Activated naive CD4-positive, alpha-beta T cell treated with anti-CD3 and anti-CD28 coated beads, Interleukin-2, amount 50 U/mL, for 24 hours (primary cell): Measurements from ENCODE around the gene CADPS.

Experiments
- H3K27ac Mint-ChIP-seq: one replicate; pipeline ENCODE4 v1.8.0; 2021; ENCODE audit warnings: mild to moderate bottlenecking, mixed read lengths
- H3K27me3 Mint-ChIP-seq: one replicate; pipeline ENCODE4 v1.8.0; 2021; ENCODE audit warnings: mixed read lengths
- H3K36me3 Mint-ChIP-seq: one replicate; pipeline ENCODE4 v1.8.0; 2021; ENCODE audit warnings: mixed read lengths
- H3K4me1 Mint-ChIP-seq: one replicate; pipeline ENCODE4 v1.8.0; 2021; ENCODE audit warnings: mixed read lengths
- H3K4me3 Mint-ChIP-seq: one replicate; pipeline ENCODE4 v1.8.0; 2021; ENCODE audit warnings: mild to moderate bottlenecking, mixed read lengths
- H3K9me3 Mint-ChIP-seq: one replicate; pipeline ENCODE4 v1.8.0; 2021; ENCODE audit warnings: mixed read lengths

The CADPS gene

GRCh38 chr3:62371720-62372591, 503.3 kb downstream of the CADPS start:
- Mint-ChIP-seq H3K4me1 (peaks cover 9% of the 10 kb centered on the region), H3K27me3 (peaks cover 61% of the 10 kb centered on the region), H3K9me3 (no peaks in the 10 kb centered on the region), H3K27ac (no peak overlapping the region), H3K4me3 (no peak overlapping the region), H3K36me3 (no peaks in the 10 kb centered on the region)

- Mint-ChIP-seq H3K27me3 (peaks cover 66% of the 10 kb centered on the region), H3K27ac (no peak overlapping the region), H3K36me3 (no peaks in the 10 kb centered on the region), H3K4me3 (no peak overlapping the region), H3K4me1 (peaks cover 9% of the 10 kb centered on the region), H3K9me3 (no peaks in the 10 kb centered on the region)
Measured at GRCh38 chr3:62370858-62371719, 504.1 kb downstream of the CADPS start.

GRCh38 chr3:62370112-62370857, 504.9 kb downstream of the CADPS start:
- Mint-ChIP-seq H3K4me1 (peaks cover 9% of the 10 kb centered on the region), H3K9me3 (no peaks in the 10 kb centered on the region), H3K27ac (no peak overlapping the region), H3K27me3 (peaks cover 65% of the 10 kb centered on the region), H3K4me3 (no peak overlapping the region), H3K36me3 (no peaks in the 10 kb centered on the region)

GRCh38 chr3:62369476-62369743, 505.8 kb downstream of the CADPS start:
- Mint-ChIP-seq H3K27ac (no peak overlapping the region), H3K4me3 (no peak overlapping the region), H3K9me3 (no peaks in the 10 kb centered on the region), H3K4me1 (peaks cover 8% of the 10 kb centered on the region), H3K36me3 (no peaks in the 10 kb centered on the region), H3K27me3 (peaks cover 60% of the 10 kb centered on the region)

- Mint-ChIP-seq H3K9me3 (no peaks in the 10 kb centered on the region), H3K27ac (no peak overlapping the region), H3K27me3 (peaks cover 57% of the 10 kb centered on the region), H3K4me1 (peaks cover 4% of the 10 kb centered on the region), H3K4me3 (no peak overlapping the region), H3K36me3 (no peaks in the 10 kb centered on the region)
Measured at GRCh38 chr3:62368705-62369475, 506.3 kb downstream of the CADPS start.

GRCh38 chr3:62368290-62368704, 506.9 kb downstream of the CADPS start:
- peaks cover 4% of the 10 kb centered on the region for H3K4me1 Mint-ChIP-seq
- no peaks in the 10 kb centered on the region for H3K36me3 Mint-ChIP-seq
- H3K4me3 Mint-ChIP-seq: no peak overlapping the region
- no peaks in the 10 kb centered on the region for H3K9me3 Mint-ChIP-seq
- no peak overlapping the region for H3K27ac Mint-ChIP-seq
- H3K27me3 Mint-ChIP-seq: peaks cover 56% of the 10 kb centered on the region

GRCh38 chr3:62367763-62368195, 507.4 kb downstream of the CADPS start:
- Mint-ChIP-seq H3K4me1 (peaks cover 4% of the 10 kb centered on the region), H3K9me3 (no peaks in the 10 kb centered on the region), H3K27me3 (peaks cover 54% of the 10 kb centered on the region), H3K27ac (no peak overlapping the region), H3K36me3 (no peaks in the 10 kb centered on the region), H3K4me3 (no peak overlapping the region)

- no peak overlapping the region for H3K27ac Mint-ChIP-seq
Measured at GRCh38 chr3:62366126-62366484, 509.1 kb downstream of the CADPS start.

GRCh38 chr3:62365391-62366125, 509.7 kb downstream of the CADPS start:
- no peak overlapping the region for H3K4me3 Mint-ChIP-seq
- H3K9me3 Mint-ChIP-seq: no peaks in the 10 kb centered on the region
- no peak overlapping the region for H3K27ac Mint-ChIP-seq
- H3K36me3 Mint-ChIP-seq: no peaks in the 10 kb centered on the region
- H3K27me3 Mint-ChIP-seq: peaks cover 48% of the 10 kb centered on the region
- H3K4me1 Mint-ChIP-seq: no peaks in the 10 kb centered on the region

More at GRCh38 chr3:62366126-62366484, 509.1 kb downstream of the CADPS start:
- Mint-ChIP-seq H3K9me3 (no peaks in the 10 kb centered on the region), H3K4me3 (no peak overlapping the region), H3K27me3 (peaks cover 53% of the 10 kb centered on the region), H3K4me1 (peaks cover 4% of the 10 kb centered on the region), H3K36me3 (no peaks in the 10 kb centered on the region)

GRCh38 chr3:62364191-62364590, 511.0 kb downstream of the CADPS start:
- H3K9me3 Mint-ChIP-seq: no peaks in the 10 kb centered on the region
- H3K4me3 Mint-ChIP-seq: no peak overlapping the region
- no peaks in the 10 kb centered on the region for H3K4me1 Mint-ChIP-seq
- H3K36me3 Mint-ChIP-seq: no peaks in the 10 kb centered on the region
- peaks cover 41% of the 10 kb centered on the region for H3K27me3 Mint-ChIP-seq
- H3K27ac Mint-ChIP-seq: no peak overlapping the region

GRCh38 chr3:62363275-62363674, 511.9 kb downstream of the CADPS start:
- H3K27ac Mint-ChIP-seq: no peak overlapping the region
- no peak overlapping the region for H3K4me3 Mint-ChIP-seq
- peaks cover 36% of the 10 kb centered on the region for H3K27me3 Mint-ChIP-seq
- no peaks in the 10 kb centered on the region for H3K9me3 Mint-ChIP-seq
- no peaks in the 10 kb centered on the region for H3K4me1 Mint-ChIP-seq
- no peaks in the 10 kb centered on the region for H3K36me3 Mint-ChIP-seq

- Mint-ChIP-seq H3K27ac (no peak overlapping the region), H3K4me3 (no peak overlapping the region), H3K27me3 (peaks cover 26% of the 10 kb centered on the region), H3K4me1 (no peaks in the 10 kb centered on the region), H3K36me3 (no peaks in the 10 kb centered on the region), H3K9me3 (no peaks in the 10 kb centered on the region)
Measured at GRCh38 chr3:62361824-62362223, 513.4 kb downstream of the CADPS start.

- no peak overlapping the region for H3K4me3 Mint-ChIP-seq
- no peak overlapping the region for H3K27ac Mint-ChIP-seq
- H3K4me1 Mint-ChIP-seq: no peaks in the 10 kb centered on the region
- no peaks in the 10 kb centered on the region for H3K36me3 Mint-ChIP-seq
- peaks cover 20% of the 10 kb centered on the region for H3K27me3 Mint-ChIP-seq
- no peaks in the 10 kb centered on the region for H3K9me3 Mint-ChIP-seq
Measured at GRCh38 chr3:62361261-62361660, 514.0 kb downstream of the CADPS start.

- no peak overlapping the region for H3K4me3 Mint-ChIP-seq
- no peaks in the 10 kb centered on the region for H3K36me3 Mint-ChIP-seq
- H3K4me1 Mint-ChIP-seq: no peaks in the 10 kb centered on the region
Measured at GRCh38 chr3:62359531-62359930, 515.7 kb downstream of the CADPS start.

More at GRCh38 chr3:62359531-62359930, 515.7 kb downstream of the CADPS start:
- Mint-ChIP-seq H3K9me3 (no peaks in the 10 kb centered on the region), H3K27me3 (peaks cover 11% of the 10 kb centered on the region), H3K27ac (no peak overlapping the region)
